H1 (cell line): Measurements from ENCODE around the gene FAM72B. TPM values are rescaled to one million over a fixed set of nuclear protein-coding genes. Genes with fewer than 3 reads are reported as not detected.
"Not testable (repeated sequence)": the region's sequence is repeated elsewhere in the genome, so short reads cannot be mapped to it uniquely, and the experiment has no call there.

ENCODE experiments used
- CTCF ChIA-PET: fragments of 300-600 bp; sonication (Branson Sonifier 250); formaldehyde crosslinking; loops from one replicate; lab custom pipeline; 2021; ENCODE audit not compliant: partially characterized antibody; lab: Charles Lee
- POLR2A ChIA-PET: fragments of 300-600 bp; sonication (Branson Sonifier 250); formaldehyde crosslinking; loops from one replicate; lab custom pipeline; 2021; ENCODE audit warnings: inconsistent platforms; ENCODE audit not compliant: partially characterized antibody; lab: Charles Lee
- DNase-seq, 2 experiments: peaks; one replicate each; pipeline versions ENCODE4 v3.0.0 to v3.0.0-alpha.2; 2010 to 2022; ENCODE audit warnings: low spot score in 2 of 2, low read depth in 1 of 2, mixed read lengths in 1 of 2
- FAIRE-seq: peaks from 2 replicates; lab custom pipeline; 2011; peaks lifted over from hg19 to GRCh38; lab: Jason Lieb, UNC
- H2AFZ ChIP-seq: 2 replicates; pipeline ENCODE4 v1.8.1; 2012; ENCODE audit warnings: low read length, inconsistent platforms
- H2AK5ac ChIP-seq: 2 replicates; pipeline ENCODE4 v1.6.1; 2013; ENCODE audit warnings: low read depth, low read length
- H2BK120ac ChIP-seq: replicated peaks from 2 replicates; pipeline ENCODE3; 2013; ENCODE audit warnings: low read depth, low read length, inconsistent platforms
- H2BK12ac ChIP-seq: 2 replicates; pipeline ENCODE4 v1.6.1; 2013; ENCODE audit warnings: low read depth, low read length
- H2BK15ac ChIP-seq: 2 replicates; pipeline ENCODE4 v1.6.1; 2013; ENCODE audit warnings: low read length
- H2BK20ac ChIP-seq: 2 replicates; pipeline ENCODE4 v1.6.1; 2013; ENCODE audit warnings: low read length
- H2BK5ac ChIP-seq: 2 replicates; pipeline ENCODE4 v1.6.1; 2013; ENCODE audit warnings: low read depth, low read length
- H3K14ac ChIP-seq: 2 replicates; pipeline ENCODE4 v1.6.1; 2013; ENCODE audit warnings: inconsistent platforms; ENCODE audit not compliant: insufficient read length
- H3K18ac ChIP-seq: 2 replicates; pipeline ENCODE4 v1.6.1; 2013; ENCODE audit warnings: low read length; ENCODE audit errors: extremely low read depth
- H3K23ac ChIP-seq: 2 replicates; pipeline ENCODE4 v1.6.1; 2013; ENCODE audit warnings: inconsistent platforms; ENCODE audit not compliant: insufficient read length
- H3K23me2 ChIP-seq: 2 replicates; pipeline ENCODE4 v1.6.1; 2013; ENCODE audit warnings: low read depth, low read length
- H3K27ac ChIP-seq: 2 replicates; pipeline ENCODE4 v1.6.1; 2011; ENCODE audit warnings: low read depth, low read length, inconsistent platforms
- H3K27me3 ChIP-seq, 4 experiments: replicated peaks in 1 of 4; 1 replicate in 1 of 4; 2 replicates in 3 of 4; pipeline versions ENCODE4 v1.6.1 to v1.8.1; 2011 to 2013; ENCODE audit warnings: low read length in 3 of 4, mild to moderate bottlenecking in 3 of 4, inconsistent platforms in 2 of 4, mixed read lengths in 2 of 4, moderate library complexity in 1 of 4; ENCODE audit not compliant: control insufficient read depth in 3 of 4, insufficient read depth in 3 of 4; ENCODE audit errors: extremely low read depth in 1 of 4
- H3K36me3 ChIP-seq, 4 experiments: 2 replicates each; pipeline versions ENCODE4 v1.6.1 to v1.8.1; 2011 to 2013; ENCODE audit warnings: mild to moderate bottlenecking in 4 of 4, low read length in 3 of 4, moderate library complexity in 2 of 4, control low read depth in 1 of 4, inconsistent platforms in 1 of 4; ENCODE audit not compliant: insufficient read depth in 4 of 4, control insufficient read depth in 2 of 4
- H3K4ac ChIP-seq: replicated peaks from 2 replicates; pipeline ENCODE3; 2013; ENCODE audit warnings: low read length, low read depth, mixed read lengths, inconsistent platforms; ENCODE audit not compliant: insufficient read length
- H3K4me1 ChIP-seq, 4 experiments: replicated peaks in 1 of 4; 1 replicate in 1 of 4; 2 replicates in 3 of 4; pipeline versions ENCODE4 v1.6.1 to v1.8.1; 2011 to 2013; ENCODE audit warnings: low read length in 3 of 4, inconsistent platforms in 2 of 4, mixed read lengths in 1 of 4; ENCODE audit not compliant: insufficient read depth in 4 of 4, control insufficient read depth in 3 of 4
- H3K4me2 ChIP-seq, 2 experiments: 2 replicates each; pipeline versions ENCODE4 v1.6.1 to v1.8.1; 2011 to 2013; ENCODE audit warnings: low read depth in 2 of 2, low read length in 2 of 2, control low read depth in 1 of 2, inconsistent platforms in 1 of 2, mild to moderate bottlenecking in 1 of 2; ENCODE audit not compliant: insufficient read depth in 1 of 2
- H3K4me3 ChIP-seq, 4 experiments: fragments of 200-600, 300-600 bp in 1 of 4; sonication (generic), shearing (Covaris generic), sonication (Bioruptor Twin) in 1 of 4; 2 replicates each; pipeline versions ENCODE4 v1.5.1 to v1.8.1; 2011 to 2016; ENCODE audit warnings: low read length in 4 of 4, low read depth in 3 of 4, control low read depth in 2 of 4, inconsistent platforms in 2 of 4, mild to moderate bottlenecking in 2 of 4, mixed read lengths in 1 of 4, moderate library complexity in 1 of 4; ENCODE audit not compliant: insufficient read depth in 2 of 4; ENCODE audit errors: extremely low read depth in 1 of 4
- H3K56ac ChIP-seq: replicated peaks from 2 replicates; pipeline ENCODE3; 2013; ENCODE audit warnings: low read depth, mild to moderate bottlenecking, mixed read lengths, low read length, inconsistent platforms; ENCODE audit not compliant: insufficient read length
- H3K79me1 ChIP-seq: 2 replicates; pipeline ENCODE4 v1.6.1; 2013; ENCODE audit warnings: low read depth, low read length, control low read depth
- H3K79me2 ChIP-seq, 2 experiments: 2 replicates each; pipeline versions ENCODE4 v1.6.1 to v1.8.1; 2012 to 2013; ENCODE audit warnings: low read length in 2 of 2, mild to moderate bottlenecking in 2 of 2, inconsistent platforms in 1 of 2; ENCODE audit not compliant: insufficient read depth in 2 of 2, control insufficient read depth in 1 of 2
- H3K9ac ChIP-seq, 4 experiments: replicated peaks in 1 of 4; 1 replicate in 1 of 4; 2 replicates in 3 of 4; pipeline versions ENCODE4 v1.6.1 to v1.8.1; 2011 to 2013; ENCODE audit warnings: low read depth in 3 of 4, low read length in 3 of 4, control low read depth in 2 of 4, mild to moderate bottlenecking in 2 of 4, moderate library complexity in 2 of 4, inconsistent platforms in 1 of 4; ENCODE audit errors: extremely low read depth in 1 of 4
- H3K9me3 ChIP-seq, 2 experiments: 2 replicates each; pipeline versions ENCODE4 v1.6.1 to v1.8.1; 2012 to 2013; ENCODE audit warnings: mild to moderate bottlenecking in 2 of 2, moderate library complexity in 2 of 2, control low read depth in 1 of 2, inconsistent platforms in 1 of 2, low read depth in 1 of 2, low read length in 1 of 2, mixed read lengths in 1 of 2; ENCODE audit not compliant: insufficient read depth in 2 of 2
- H4K20me1 ChIP-seq, 2 experiments: replicated peaks in 1 of 2; 2 replicates each; pipeline versions ENCODE3 to v1.8.1; 2011 to 2013; ENCODE audit warnings: inconsistent platforms in 2 of 2, low read length in 2 of 2, mild to moderate bottlenecking in 1 of 2; ENCODE audit not compliant: insufficient read depth in 2 of 2, control insufficient read depth in 1 of 2
- H4K5ac ChIP-seq: 2 replicates; pipeline ENCODE4 v1.6.1; 2013; ENCODE audit warnings: low read length, low read depth, mixed read lengths, inconsistent platforms; ENCODE audit not compliant: insufficient read length
- H4K8ac ChIP-seq: 2 replicates; pipeline ENCODE4 v1.8.0; 2013; ENCODE audit warnings: mild to moderate bottlenecking, moderate library complexity, low read length, inconsistent platforms; ENCODE audit not compliant: insufficient read depth; ENCODE audit errors: extremely low read depth
- H4K91ac ChIP-seq: replicated peaks from 2 replicates; pipeline ENCODE3; 2013; ENCODE audit warnings: low read length, mixed read lengths, inconsistent platforms; ENCODE audit not compliant: insufficient read length
- RAD21 ChIP-seq, 2 experiments: IDR thresholded peaks in 1 of 2; conservative IDR thresholded peaks in 1 of 2; 2 replicates each; pipeline ENCODE4 v1.6.1; 2011; ENCODE audit warnings: low read depth in 2 of 2, low read length in 2 of 2, improper control_type of control experiment in 1 of 2, inconsistent platforms in 1 of 2, mild to moderate bottlenecking in 1 of 2, moderate library complexity in 1 of 2
- WGBS, 2 experiments: shearing (Covaris generic) in 1 of 2; methylation state at CpG; one replicate each; pipeline versions ENCODE4 v1.1.6 to v1.1.7; 2013 to 2015; ENCODE audit warnings: low lambda C conversion rate in 2 of 2, mixed read lengths in 2 of 2, inconsistent platforms in 1 of 2, low coverage in 1 of 2, missing lambda C conversion rate in 1 of 2; ENCODE audit not compliant: insufficient replicate concordance in 2 of 2, insufficient coverage in 1 of 2, insufficient read length in 1 of 2; ENCODE audit errors: extremely low coverage in 1 of 2, missing lambda C conversion rate in 1 of 2; 5-methylcytosine and 5-hydroxymethylcytosine counted together
- polyA plus RNA-seq, 7 experiments: library from polyadenylated mRNA; depleted of rRNA in 3 of 7; stranded (reverse) in 5 of 7; unstranded in 2 of 7; fragments of >200 nt in 5 of 7; fragments of 200-250 nt in 2 of 7; gene quantifications; 1 replicate in 5 of 7; 2 replicates in 1 of 7; 4 replicates in 1 of 7; pipeline versions ENCODE4 v1.2.1 to v1.2.3, GENCODE V29; 2011 to 2013; ENCODE audit warnings: missing spikeins in 2 of 7, mixed read lengths in 2 of 7
- total RNA-seq: library from RNA; stranded (reverse); fragmentation: NEBNext Ultra II Directional; extraction: Animal tissue kit (Norgen Biotek cat#: 25700); gene quantifications from 2 replicates; pipeline ENCODE4 v1.2.1, GENCODE V29; 2021
- TF ChIP-seq, protein P1 (sequence below), 3 experiments: IDR thresholded peaks; 1 replicate in 2 of 3; 2 replicates in 1 of 3; pipeline versions ENCODE4 v1.5.1 to v1.6.1; 2011; ENCODE audit warnings: low read length in 3 of 3, mild to moderate bottlenecking in 3 of 3, inconsistent platforms in 2 of 3, low read depth in 1 of 3, moderate library complexity in 1 of 3; ENCODE audit not compliant: insufficient read depth in 1 of 3; ENCODE audit errors: control extremely low read depth in 1 of 3

Gene FAM72B
- total and polyA plus RNA-seq, 2 of the 8 experiments (the other 6 are each of a cell fraction or from before 2014, with no cell fraction given), result 7.7 to 20.7 TPM

DNA sequence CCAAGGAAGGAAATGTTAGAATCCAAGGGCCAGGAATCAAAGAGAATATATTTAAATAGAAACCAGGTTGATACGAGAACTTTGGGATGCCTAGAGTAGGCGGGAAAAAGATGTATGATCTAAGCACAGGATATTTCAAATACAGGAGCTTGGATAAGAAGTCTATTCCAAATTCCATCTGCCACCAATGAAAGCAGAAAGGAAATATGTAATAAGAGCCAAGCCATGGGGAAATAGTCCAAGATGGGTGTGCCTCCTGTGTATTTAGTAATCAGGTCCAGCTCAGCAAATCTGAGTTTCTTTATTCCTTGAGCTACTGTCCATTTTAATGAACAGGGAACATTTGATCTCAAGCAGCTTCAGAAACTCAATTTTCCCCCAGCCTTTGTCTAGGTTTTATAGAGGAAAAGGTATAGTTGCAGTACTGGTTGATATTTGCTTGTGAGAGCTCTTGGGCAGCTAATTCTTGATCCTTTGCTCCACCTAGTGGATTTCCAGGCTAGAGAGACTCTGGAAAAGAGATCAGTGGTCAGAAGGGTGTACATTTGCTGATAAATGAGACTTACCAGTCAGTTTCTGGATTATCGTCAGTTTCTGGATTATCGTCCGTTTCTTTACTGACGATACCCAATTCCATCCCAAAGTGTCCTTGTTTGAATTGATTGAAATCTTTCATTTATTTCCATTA is 28.3 kb downstream of the FAM72B start:
- H2BK120ac ChIP-seq, H3K4me1 ChIP-seq, H3K4me3 ChIP-seq, H3K23ac ChIP-seq, H3K56ac ChIP-seq, H3K79me1 ChIP-seq, H3K9me3 ChIP-seq, H3K36me3 ChIP-seq, H2BK5ac ChIP-seq, H4K91ac ChIP-seq, H2AK5ac ChIP-seq, H3K14ac ChIP-seq, H3K23me2 ChIP-seq, H2BK20ac ChIP-seq, POLR2A ChIA-PET, H4K8ac ChIP-seq, H4K5ac ChIP-seq, H2BK12ac ChIP-seq, H3K27me3 ChIP-seq, H2AFZ ChIP-seq, DNase-seq, H3K18ac ChIP-seq, CTCF ChIA-PET, H3K27ac ChIP-seq, H4K20me1 ChIP-seq, H3K79me2 ChIP-seq, H3K4me2 ChIP-seq, H3K9ac ChIP-seq, FAIRE-seq, H2BK15ac ChIP-seq, H3K4ac ChIP-seq: not testable (repeated sequence)
- TF ChIP-seq RAD21 (IDR thresholded peaks at IDR 0.05 in 1 of 2, conservative IDR thresholded peaks at IDR 0.05 in 1 of 2; ENCODE audit: low read depth in 2 of 2, low read length in 2 of 2), result 0 out of 4 replicates have a peak, but pooled peaks have one; percentile 5 to 12
- TF ChIP-seq, protein P1, sequence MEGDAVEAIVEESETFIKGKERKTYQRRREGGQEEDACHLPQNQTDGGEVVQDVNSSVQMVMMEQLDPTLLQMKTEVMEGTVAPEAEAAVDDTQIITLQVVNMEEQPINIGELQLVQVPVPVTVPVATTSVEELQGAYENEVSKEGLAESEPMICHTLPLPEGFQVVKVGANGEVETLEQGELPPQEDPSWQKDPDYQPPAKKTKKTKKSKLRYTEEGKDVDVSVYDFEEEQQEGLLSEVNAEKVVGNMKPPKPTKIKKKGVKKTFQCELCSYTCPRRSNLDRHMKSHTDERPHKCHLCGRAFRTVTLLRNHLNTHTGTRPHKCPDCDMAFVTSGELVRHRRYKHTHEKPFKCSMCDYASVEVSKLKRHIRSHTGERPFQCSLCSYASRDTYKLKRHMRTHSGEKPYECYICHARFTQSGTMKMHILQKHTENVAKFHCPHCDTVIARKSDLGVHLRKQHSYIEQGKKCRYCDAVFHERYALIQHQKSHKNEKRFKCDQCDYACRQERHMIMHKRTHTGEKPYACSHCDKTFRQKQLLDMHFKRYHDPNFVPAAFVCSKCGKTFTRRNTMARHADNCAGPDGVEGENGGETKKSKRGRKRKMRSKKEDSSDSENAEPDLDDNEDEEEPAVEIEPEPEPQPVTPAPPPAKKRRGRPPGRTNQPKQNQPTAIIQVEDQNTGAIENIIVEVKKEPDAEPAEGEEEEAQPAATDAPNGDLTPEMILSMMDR (IDR thresholded peaks at IDR 0.05; ENCODE audit: control extremely low read depth in 1 of 3, insufficient read depth in 1 of 3, low read depth in 1 of 3, low read length in 3 of 3), result peak in 1 of 3 experiments; percentile 9; a peak in 1 of 4 replicates
- 94% methylated on average over 6 of the region's 6 CpGs; no CpG with 5 or more reads in 1 of the 2 experiments for WGBS, 2 experiments
